Erythroblast (primary cell): Measurements from ENCODE around the gene RBM5.

Experiments
- GATA1 ChIP-seq: IDR thresholded peaks from 2 replicates; pipeline ENCODE4 v1.6.1; 2011; ENCODE audit warnings: low read depth, mild to moderate bottlenecking, control low read depth, low read length, moderate library complexity
- POLR2A ChIP-seq: IDR thresholded peaks from 2 replicates; pipeline ENCODE4 v1.6.1; 2011; ENCODE audit warnings: mild to moderate bottlenecking, low read length

DNA sequence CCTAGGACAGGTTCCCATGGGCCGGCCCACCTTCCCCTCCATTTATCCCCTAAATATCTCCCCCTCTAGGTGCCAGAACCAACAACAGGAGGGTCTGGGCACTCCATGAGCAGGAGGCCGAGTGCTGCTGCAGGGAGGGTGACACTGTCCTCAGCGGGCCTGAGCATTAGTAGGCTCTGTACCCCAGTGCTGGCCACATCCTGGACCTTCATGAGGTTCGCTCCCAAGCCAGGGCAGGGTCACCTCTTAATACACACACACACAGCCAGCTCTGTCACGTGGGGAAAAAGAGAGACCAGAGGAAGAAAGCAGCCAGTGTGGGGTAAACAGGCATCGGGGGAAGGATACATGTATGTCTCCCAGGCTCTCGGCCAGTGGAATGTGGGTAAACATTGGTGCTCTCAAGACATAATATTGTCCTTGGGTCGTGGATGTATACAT lies 38.6 kb downstream of the RBM5 start:
- TF ChIP-seq POLR2A (no peak), GATA1 (no peak)
